ENCODE measurements around the gene INO80C.

INO80C gene

DNA sequence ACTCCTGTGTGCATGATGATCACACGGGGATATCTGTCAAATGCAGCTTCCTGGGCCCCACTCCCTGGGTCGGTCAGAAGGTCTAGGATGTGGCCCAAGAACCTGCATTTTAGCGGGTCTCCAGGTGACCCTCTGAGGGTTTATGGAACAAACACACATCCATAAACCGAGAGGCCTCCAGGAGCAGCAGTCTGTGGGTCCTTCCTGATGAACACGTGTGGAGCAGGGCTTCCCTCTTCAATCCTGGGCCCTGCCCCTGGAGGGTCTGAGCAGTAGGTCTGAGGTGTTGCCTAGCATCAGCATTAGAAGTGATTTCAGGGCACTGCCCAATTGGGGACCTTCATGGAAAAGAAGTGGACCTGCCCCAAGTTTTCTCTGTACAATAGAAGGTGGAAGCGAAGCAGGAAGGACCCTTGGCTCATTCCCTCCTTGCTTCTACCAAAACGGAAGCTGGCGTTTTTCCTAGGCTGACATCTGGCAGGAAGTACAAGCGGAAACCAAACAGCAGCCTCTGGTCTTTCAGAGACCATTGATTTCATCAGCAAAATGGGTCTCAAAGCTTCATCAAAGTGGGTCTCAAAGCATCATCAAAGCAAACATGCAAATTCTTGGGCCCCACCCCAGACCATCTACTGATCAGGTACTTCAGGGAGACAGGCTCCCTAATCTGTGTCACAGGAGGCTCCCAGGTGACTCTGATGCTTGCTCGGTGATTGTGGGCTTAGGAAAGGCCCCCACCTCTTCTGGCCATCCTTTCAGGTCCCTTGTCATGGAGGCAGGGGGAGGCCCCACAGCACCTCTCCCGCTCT is 30.7 kb downstream of the INO80C start:
- Histone ChIP-seq H3K27me3 (no peaks in the 10 kb centered on the region), H3K9me3 (no peaks in the 10 kb centered on the region), H3K36me3 (peaks cover 0 to 8% (median 0%) of the 10 kb centered on the region in 3 donors), H3K4me1 (peaks cover 0 to 15% (median 3%) of the 10 kb centered on the region in 4 donors), H3K4me3 (no peak overlapping the region), H3K27ac (no peak overlapping the region)
- DNase-seq, result no peak
- intact Hi-C loops (cut with DNase I; ENCODE audit: low total_unique reads), result no loop called here
- TF ChIP-seq, protein P1, sequence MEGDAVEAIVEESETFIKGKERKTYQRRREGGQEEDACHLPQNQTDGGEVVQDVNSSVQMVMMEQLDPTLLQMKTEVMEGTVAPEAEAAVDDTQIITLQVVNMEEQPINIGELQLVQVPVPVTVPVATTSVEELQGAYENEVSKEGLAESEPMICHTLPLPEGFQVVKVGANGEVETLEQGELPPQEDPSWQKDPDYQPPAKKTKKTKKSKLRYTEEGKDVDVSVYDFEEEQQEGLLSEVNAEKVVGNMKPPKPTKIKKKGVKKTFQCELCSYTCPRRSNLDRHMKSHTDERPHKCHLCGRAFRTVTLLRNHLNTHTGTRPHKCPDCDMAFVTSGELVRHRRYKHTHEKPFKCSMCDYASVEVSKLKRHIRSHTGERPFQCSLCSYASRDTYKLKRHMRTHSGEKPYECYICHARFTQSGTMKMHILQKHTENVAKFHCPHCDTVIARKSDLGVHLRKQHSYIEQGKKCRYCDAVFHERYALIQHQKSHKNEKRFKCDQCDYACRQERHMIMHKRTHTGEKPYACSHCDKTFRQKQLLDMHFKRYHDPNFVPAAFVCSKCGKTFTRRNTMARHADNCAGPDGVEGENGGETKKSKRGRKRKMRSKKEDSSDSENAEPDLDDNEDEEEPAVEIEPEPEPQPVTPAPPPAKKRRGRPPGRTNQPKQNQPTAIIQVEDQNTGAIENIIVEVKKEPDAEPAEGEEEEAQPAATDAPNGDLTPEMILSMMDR (IDR thresholded peaks at IDR 0.05), result no peak

DNA sequence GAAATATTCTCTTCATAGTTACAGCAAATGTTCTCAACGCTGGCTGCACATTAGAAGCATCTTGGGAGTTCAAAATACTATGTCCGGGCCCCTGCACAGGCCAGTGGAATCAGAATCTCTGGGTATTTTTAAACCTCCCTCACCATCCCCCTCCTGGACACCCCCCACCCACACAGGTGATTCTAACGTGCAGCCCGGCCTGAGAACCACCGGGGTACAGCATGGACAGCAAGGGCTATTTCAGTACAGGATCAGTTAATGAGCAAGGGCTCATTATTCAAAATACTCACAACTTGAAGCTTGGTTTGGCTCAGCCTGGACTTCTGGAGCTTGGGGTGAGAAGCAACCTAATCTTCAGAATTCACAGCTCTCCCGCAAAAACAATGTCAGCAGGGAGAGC is 31.4 kb downstream of the INO80C start:
- Histone ChIP-seq H3K27ac (no peak overlapping the region), H3K27me3 (no peaks in the 10 kb centered on the region), H3K4me3 (no peak overlapping the region), H3K9me3 (no peaks in the 10 kb centered on the region), H3K4me1 (peaks cover 0 to 22% (median 7%) of the 10 kb centered on the region in 4 donors), H3K36me3 (peaks cover 0 to 8% (median 0%) of the 10 kb centered on the region in 3 donors)
- DNase-seq, result no peak
- intact Hi-C loops (cut with DNase I; ENCODE audit: low total_unique reads), result no loop called here
- TF ChIP-seq, protein P1 (IDR thresholded peaks at IDR 0.05), result no peak

DNA sequence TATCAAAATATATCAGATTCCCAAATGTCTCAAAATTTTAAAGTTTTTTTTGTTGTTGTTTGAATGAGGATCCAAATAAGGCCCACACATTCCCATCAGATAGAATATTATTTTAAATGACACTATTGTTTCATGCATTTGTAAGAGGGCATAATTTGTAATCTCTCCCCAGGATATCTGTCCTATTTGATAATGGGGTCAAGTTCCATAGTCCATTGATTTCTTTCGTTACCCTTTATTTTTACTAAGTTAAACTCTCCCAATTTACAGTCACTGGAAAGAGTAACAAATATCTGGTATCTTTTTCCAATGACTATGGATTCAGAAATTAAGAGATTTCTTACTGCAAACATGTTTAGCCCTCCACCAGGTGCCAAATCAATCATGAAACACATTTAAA is 32.4 kb downstream of the INO80C start:
- no peak overlapping the region for H3K4me3 ChIP-seq
- no peak for DNase-seq
- H3K27ac ChIP-seq, result no peak overlapping the region
- peaks cover 0 to 32% (median 12%) of the 10 kb centered on the region in 4 donors for H3K4me1 ChIP-seq
- H3K27me3 ChIP-seq, result no peaks in the 10 kb centered on the region
- intact Hi-C loops (cut with DNase I; ENCODE audit: low total_unique reads), result no loop called here
- TF ChIP-seq, protein P1 (IDR thresholded peaks at IDR 0.05), result no peak
- H3K9me3 ChIP-seq, result no peaks in the 10 kb centered on the region
- H3K36me3 ChIP-seq, result peaks cover 0 to 8% (median 0%) of the 10 kb centered on the region in 3 donors

DNA sequence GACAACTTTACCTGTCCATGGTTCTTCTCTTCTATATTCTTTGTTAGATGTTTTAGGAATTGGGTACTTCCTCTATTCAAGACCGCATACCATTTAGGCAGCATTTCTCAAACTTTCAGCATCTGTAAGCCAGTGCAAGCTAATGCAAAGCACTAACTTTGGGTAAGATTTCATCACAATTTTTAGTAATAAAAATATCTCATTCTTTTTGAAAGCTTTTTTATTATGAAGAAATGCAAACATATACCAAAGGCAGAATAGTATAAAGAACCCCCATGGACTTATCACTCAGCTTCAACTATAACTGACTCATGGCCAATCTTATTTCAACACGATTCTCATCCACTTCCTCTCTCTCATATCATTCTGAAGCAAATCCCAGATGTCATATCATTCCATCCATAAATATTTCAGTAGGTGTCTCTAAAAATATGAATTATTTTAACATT is 32.9 kb downstream of the INO80C start:
- H3K4me1 ChIP-seq, result peaks cover 0 to 36% (median 12%) of the 10 kb centered on the region in 4 donors

DNA sequence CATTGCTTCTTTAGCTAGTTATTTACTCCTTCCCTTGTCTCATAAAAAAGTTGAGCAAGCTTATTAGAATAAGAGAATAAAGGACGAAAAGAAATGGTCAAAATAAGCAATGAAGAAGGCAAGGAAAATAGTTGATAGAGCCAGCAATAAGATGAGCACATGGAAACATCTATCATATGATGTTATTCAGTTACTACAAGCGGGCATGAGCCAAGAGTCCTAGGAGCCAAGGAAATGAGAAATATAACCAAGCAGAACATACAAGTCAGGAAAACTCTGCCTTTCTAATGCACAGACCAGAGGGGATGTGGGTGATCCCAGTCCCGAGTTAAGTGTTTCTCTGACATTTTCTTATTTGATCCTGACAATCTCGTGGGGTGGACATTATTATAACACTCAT is 33.9 kb downstream of the INO80C start:
- intact Hi-C loops (cut with DNase I; ENCODE audit: low total_unique reads), result no loop called here

More for the DNA sequence above, 32.9 kb downstream of the INO80C start:
- intact Hi-C loops (cut with DNase I; ENCODE audit: low total_unique reads), result no loop called here
- H3K36me3 ChIP-seq, result peaks cover 0 to 8% (median 0%) of the 10 kb centered on the region in 3 donors
- no peak overlapping the region for H3K27ac ChIP-seq
- DNase-seq, result no peak
- TF ChIP-seq, protein P1 (IDR thresholded peaks at IDR 0.05), result no peak
- H3K9me3 ChIP-seq, result no peaks in the 10 kb centered on the region
- H3K4me3 ChIP-seq, result no peak overlapping the region
- H3K27me3 ChIP-seq, result no peaks in the 10 kb centered on the region

More for the DNA sequence above, 33.9 kb downstream of the INO80C start:
- TF ChIP-seq, protein P1 (IDR thresholded peaks at IDR 0.05), result no peak
- Histone ChIP-seq H3K4me1 (peaks cover 0 to 45% (median 15%) of the 10 kb centered on the region in 4 donors), H3K36me3 (peaks cover 0 to 8% (median 0%) of the 10 kb centered on the region in 3 donors), H3K9me3 (no peaks in the 10 kb centered on the region), H3K27me3 (no peaks in the 10 kb centered on the region), H3K27ac (no peak overlapping the region), H3K4me3 (no peak overlapping the region)
- DNase-seq, result no peak
